Fibroblast of mammary gland (primary cell): ENCODE measurements around the gene MEMO1.
"Not testable (repeated sequence)": the region's sequence is repeated elsewhere in the genome, so short reads cannot be mapped to it uniquely, and the experiment has no call there.

Experiments
- DNase-seq: peaks from one replicate; pipeline ENCODE4 v3.0.0-alpha.2; 2010; ENCODE audit warnings: low read depth
- H3K4me3 ChIP-seq: 2 replicates; pipeline ENCODE4 v1.5.1; 2011; ENCODE audit warnings: low read depth, mild to moderate bottlenecking, low read length, moderate library complexity; ENCODE audit not compliant: control insufficient read depth
- CTCF ChIP-seq: conservative IDR thresholded peaks from 2 replicates; pipeline ENCODE4 v1.5.1; 2011; ENCODE audit warnings: low read depth, low read length, inconsistent platforms; ENCODE audit not compliant: control insufficient read depth, insufficient read depth

The MEMO1 gene

GRCh38 chr2:31903109-31903780, 107.6 kb downstream of the MEMO1 start:
- no peak overlapping the region for H3K4me3 ChIP-seq
- no peak for DNase-seq
- no peak for TF ChIP-seq CTCF

- no peak for TF ChIP-seq CTCF
- no peak for DNase-seq
- no peak overlapping the region for H3K4me3 ChIP-seq
These were observed 108.9 kb downstream of the MEMO1 start for GRCh38 chr2:31901900-31902299.

- not testable (repeated sequence) for H3K4me3 ChIP-seq, DNase-seq
These were observed 110.7 kb downstream of the MEMO1 start for GRCh38 chr2:31900156-31900555.

GRCh38 chr2:31898346-31898745, 112.5 kb downstream of the MEMO1 start:
- DNase-seq, H3K4me3 ChIP-seq: not testable (repeated sequence)

- not testable (repeated sequence) for DNase-seq, H3K4me3 ChIP-seq
These were observed 113.5 kb downstream of the MEMO1 start for GRCh38 chr2:31897340-31897739.

- no peak overlapping the region for H3K4me3 ChIP-seq
- TF ChIP-seq CTCF, result no peak
- no peak for DNase-seq
These were observed 114.5 kb downstream of the MEMO1 start for GRCh38 chr2:31896293-31896692.

- no peak for DNase-seq
- TF ChIP-seq CTCF, result no peak
- no peak overlapping the region for H3K4me3 ChIP-seq
These were observed 116.2 kb downstream of the MEMO1 start for GRCh38 chr2:31894656-31895055.

GRCh38 chr2:31893094-31893493, 117.7 kb downstream of the MEMO1 start:
- no peak for TF ChIP-seq CTCF
- DNase-seq, result no peak
- no peak overlapping the region for H3K4me3 ChIP-seq
